HL-60 (cell line): ENCODE data around the gene PURA.

Experiments
- DNase-seq, 2 experiments: peaks; one replicate each; pipeline ENCODE4 v3.0.0-alpha.2; 2010 to 2020; ENCODE audit warnings: low read depth in 1 of 2, low spot score in 1 of 2
- H3K27ac ChIP-seq: fragments of 250-450 bp; sonication (Bioruptor Pico); replicated peaks from 2 replicates; pipeline ENCODE4 v1.5.1; 2020; ENCODE audit warnings: mild to moderate bottlenecking, moderate library complexity
- H3K27me3 ChIP-seq: fragments of 250-450 bp; sonication (Bioruptor Pico); 2 replicates; pipeline ENCODE4 v1.5.1; 2021; ENCODE audit warnings: mild to moderate bottlenecking, moderate library complexity; ENCODE audit not compliant: insufficient read depth, poor library complexity, severe bottlenecking
- H3K4me3 ChIP-seq: replicated peaks from 2 replicates; pipeline ENCODE4 v1.5.1; 2011; ENCODE audit warnings: mild to moderate bottlenecking, control low read depth, low read length; ENCODE audit not compliant: insufficient read depth
- GABPA ChIP-seq: IDR thresholded peaks from 2 replicates; pipeline ENCODE4 v1.6.1; 2012; ENCODE audit warnings: low read depth
- POLR2AphosphoS5 ChIP-seq: IDR thresholded peaks from 2 replicates; pipeline ENCODE4 v1.6.1; 2012; ENCODE audit warnings: low read depth
- SPI1 ChIP-seq: IDR thresholded peaks from 2 replicates; pipeline ENCODE4 v1.6.1; 2012; ENCODE audit warnings: low read depth, mild to moderate bottlenecking, borderline replicate concordance
- TF ChIP-seq, protein P1 (sequence below): IDR thresholded peaks from one replicate; pipeline ENCODE4 v1.5.1; 2011; ENCODE audit warnings: low read length, control low read depth, inconsistent platforms; ENCODE audit not compliant: insufficient read depth
- TF ChIP-seq, protein P2 (sequence below): IDR thresholded peaks from 2 replicates; pipeline ENCODE4 v1.6.1; 2012; ENCODE audit warnings: low read depth; ENCODE audit not compliant: insufficient replicate concordance

The PURA gene

DNA sequence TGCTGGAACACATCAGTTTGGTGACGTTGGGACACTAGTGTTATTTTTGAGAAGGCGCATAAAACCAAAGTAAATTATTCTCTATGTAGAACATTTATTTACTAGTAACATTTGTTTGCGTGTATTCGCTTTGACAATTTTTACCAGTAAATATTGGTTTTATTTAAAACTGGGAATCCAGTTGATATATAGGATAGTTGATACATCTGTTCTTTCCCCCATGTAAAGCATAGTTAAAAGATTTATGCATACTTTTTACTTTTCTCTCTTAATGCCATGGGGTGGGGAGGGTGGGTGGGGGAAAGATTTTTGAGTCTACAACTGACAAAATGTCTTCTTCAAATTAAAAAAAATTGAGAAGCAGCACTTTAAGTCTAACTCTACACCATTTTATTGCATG is 11.7 kb downstream of the PURA start, which contains the start of gene IGIP:
Gene IGIP, plus strand, starts transcription at position 301 of the 400 bp plus-strand sequence. CDS start 2,540 bp downstream, outside the sequence.
- no peak for DNase-seq
- TF ChIP-seq GABPA = no peak
- TF ChIP-seq, protein P1, sequence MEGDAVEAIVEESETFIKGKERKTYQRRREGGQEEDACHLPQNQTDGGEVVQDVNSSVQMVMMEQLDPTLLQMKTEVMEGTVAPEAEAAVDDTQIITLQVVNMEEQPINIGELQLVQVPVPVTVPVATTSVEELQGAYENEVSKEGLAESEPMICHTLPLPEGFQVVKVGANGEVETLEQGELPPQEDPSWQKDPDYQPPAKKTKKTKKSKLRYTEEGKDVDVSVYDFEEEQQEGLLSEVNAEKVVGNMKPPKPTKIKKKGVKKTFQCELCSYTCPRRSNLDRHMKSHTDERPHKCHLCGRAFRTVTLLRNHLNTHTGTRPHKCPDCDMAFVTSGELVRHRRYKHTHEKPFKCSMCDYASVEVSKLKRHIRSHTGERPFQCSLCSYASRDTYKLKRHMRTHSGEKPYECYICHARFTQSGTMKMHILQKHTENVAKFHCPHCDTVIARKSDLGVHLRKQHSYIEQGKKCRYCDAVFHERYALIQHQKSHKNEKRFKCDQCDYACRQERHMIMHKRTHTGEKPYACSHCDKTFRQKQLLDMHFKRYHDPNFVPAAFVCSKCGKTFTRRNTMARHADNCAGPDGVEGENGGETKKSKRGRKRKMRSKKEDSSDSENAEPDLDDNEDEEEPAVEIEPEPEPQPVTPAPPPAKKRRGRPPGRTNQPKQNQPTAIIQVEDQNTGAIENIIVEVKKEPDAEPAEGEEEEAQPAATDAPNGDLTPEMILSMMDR = no peak
- no peak for TF ChIP-seq POLR2AphosphoS5
- no peak for TF ChIP-seq SPI1
- TF ChIP-seq, protein P2, sequence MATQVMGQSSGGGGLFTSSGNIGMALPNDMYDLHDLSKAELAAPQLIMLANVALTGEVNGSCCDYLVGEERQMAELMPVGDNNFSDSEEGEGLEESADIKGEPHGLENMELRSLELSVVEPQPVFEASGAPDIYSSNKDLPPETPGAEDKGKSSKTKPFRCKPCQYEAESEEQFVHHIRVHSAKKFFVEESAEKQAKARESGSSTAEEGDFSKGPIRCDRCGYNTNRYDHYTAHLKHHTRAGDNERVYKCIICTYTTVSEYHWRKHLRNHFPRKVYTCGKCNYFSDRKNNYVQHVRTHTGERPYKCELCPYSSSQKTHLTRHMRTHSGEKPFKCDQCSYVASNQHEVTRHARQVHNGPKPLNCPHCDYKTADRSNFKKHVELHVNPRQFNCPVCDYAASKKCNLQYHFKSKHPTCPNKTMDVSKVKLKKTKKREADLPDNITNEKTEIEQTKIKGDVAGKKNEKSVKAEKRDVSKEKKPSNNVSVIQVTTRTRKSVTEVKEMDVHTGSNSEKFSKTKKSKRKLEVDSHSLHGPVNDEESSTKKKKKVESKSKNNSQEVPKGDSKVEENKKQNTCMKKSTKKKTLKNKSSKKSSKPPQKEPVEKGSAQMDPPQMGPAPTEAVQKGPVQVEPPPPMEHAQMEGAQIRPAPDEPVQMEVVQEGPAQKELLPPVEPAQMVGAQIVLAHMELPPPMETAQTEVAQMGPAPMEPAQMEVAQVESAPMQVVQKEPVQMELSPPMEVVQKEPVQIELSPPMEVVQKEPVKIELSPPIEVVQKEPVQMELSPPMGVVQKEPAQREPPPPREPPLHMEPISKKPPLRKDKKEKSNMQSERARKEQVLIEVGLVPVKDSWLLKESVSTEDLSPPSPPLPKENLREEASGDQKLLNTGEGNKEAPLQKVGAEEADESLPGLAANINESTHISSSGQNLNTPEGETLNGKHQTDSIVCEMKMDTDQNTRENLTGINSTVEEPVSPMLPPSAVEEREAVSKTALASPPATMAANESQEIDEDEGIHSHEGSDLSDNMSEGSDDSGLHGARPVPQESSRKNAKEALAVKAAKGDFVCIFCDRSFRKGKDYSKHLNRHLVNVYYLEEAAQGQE = no peak
- Histone ChIP-seq H3K27ac (no peak within 1 kb of the TSS), H3K4me3 (no peak within 1 kb of the TSS), H3K27me3 (no peaks in the 10 kb centered on the region)

DNA sequence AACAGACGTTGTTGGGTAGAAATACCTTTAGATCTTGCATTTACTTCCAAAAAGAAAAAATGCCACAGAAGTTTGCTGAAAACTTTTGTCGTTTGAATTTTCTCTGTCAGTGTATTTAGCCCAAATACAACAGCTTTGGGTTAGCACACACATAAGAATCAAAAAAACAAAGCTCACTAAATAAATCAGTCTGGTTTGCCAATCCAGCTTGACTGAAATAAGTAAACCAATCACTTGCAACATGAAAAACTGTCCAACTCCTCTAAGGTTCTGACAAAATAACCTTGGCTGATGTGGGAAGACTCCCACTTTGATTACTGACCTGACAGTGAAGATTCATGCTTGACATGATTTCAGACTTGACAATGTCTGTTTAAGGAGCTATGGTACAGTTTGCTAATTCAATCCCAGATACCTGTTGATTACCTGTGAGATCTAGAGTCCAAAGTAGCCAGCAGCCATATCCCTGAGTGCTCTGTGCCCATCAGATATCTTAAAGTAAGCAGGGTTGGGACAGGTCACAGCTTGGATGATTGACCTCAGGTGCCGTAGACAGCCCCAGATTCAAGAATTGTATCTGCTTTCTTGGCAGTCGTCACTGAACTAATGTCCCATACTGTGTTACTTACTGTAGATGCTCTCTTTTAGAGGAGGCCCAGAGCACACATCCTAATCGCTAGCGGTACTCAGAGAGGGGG is 12.6 kb downstream of the PURA start:
- no peak overlapping the region for H3K27ac ChIP-seq
- DNase-seq = no peak
- no peak overlapping the region for H3K4me3 ChIP-seq
- H3K27me3 ChIP-seq = no peaks in the 10 kb centered on the region
- TF ChIP-seq SPI1 (no peak), POLR2AphosphoS5 (no peak), GABPA (no peak)
- TF ChIP-seq, protein P1 = no peak
- TF ChIP-seq, protein P2 = no peak

DNA sequence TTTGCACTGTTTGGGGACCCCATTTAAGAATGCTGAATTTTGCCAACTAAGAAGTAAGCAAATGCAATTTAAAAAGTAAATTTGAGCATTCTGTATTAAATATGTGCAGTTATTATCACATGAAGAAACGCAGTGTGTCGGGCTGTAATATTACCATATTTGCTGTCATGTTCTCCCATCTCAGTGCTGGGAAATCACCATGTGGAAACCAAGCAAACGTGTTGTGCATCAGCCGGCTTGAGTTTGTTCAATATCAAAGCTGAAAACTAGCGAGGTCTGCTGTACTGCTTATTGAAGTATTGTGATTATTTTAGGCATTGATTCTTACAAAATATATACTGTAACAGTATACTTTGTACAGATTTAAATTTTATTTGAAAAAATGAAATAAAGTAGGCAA is 14.5 kb downstream of the PURA start:
- no peak for DNase-seq
- H3K27ac ChIP-seq = no peak overlapping the region
- TF ChIP-seq, protein P1 = no peak
- TF ChIP-seq, protein P2 = no peak
- no peak for TF ChIP-seq POLR2AphosphoS5
- no peak for TF ChIP-seq GABPA
- no peak for TF ChIP-seq SPI1
- no peaks in the 10 kb centered on the region for H3K27me3 ChIP-seq
- H3K4me3 ChIP-seq = no peak overlapping the region
